Activated CD8-positive, alpha-beta memory T cell treated with anti-CD3 and anti-CD28 coated beads, Interleukin-2, amount 50 U/mL, for 4 hours (primary cell): ENCODE data around the gene SRXN1.

Experiments
- DNase-seq: peaks from one replicate; pipeline ENCODE4 v3.0.0-alpha.2; 2020

The SRXN1 gene

GRCh38 chr20:634148-634925 lies 18.7 kb downstream of the SRXN1 start:
- no peak for DNase-seq

GRCh38 chr20:631101-631500 lies 21.9 kb downstream of the SRXN1 start:
- DNase-seq: no peak

GRCh38 chr20:626579-626978 lies 26.4 kb downstream of the SRXN1 start:
- DNase-seq: no peak

- DNase-seq: no peak
These were observed 27.6 kb downstream of the SRXN1 start for GRCh38 chr20:625360-625932.

GRCh38 chr20:623704-624103 lies 29.3 kb downstream of the SRXN1 start:
- DNase-seq: no peak

GRCh38 chr20:623021-623420 lies 30.0 kb downstream of the SRXN1 start:
- DNase-seq: no peak

DNA sequence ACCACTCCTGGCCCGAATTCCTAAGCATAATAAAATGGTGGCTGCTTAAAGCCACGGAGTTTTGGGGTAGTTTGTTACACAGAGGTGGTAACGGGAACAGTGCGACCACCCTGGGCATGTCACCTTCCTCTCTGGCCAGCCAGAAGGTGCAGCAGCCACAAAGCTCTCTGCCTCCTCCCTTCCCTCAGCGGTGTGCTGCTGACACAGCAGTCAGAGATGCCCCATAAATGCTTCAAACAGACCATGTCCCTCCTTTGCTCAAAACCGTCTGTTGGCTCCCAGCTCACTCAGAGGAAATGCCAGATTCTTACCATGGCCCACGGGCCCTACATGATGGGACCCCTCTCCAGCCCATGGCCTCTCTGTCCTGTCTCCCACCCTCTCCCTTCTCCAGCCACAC lies 30.8 kb downstream of the SRXN1 start:
- DNase-seq: no peak

GRCh38 chr20:621125-621756 lies 31.8 kb downstream of the SRXN1 start:
- no peak for DNase-seq

DNA sequence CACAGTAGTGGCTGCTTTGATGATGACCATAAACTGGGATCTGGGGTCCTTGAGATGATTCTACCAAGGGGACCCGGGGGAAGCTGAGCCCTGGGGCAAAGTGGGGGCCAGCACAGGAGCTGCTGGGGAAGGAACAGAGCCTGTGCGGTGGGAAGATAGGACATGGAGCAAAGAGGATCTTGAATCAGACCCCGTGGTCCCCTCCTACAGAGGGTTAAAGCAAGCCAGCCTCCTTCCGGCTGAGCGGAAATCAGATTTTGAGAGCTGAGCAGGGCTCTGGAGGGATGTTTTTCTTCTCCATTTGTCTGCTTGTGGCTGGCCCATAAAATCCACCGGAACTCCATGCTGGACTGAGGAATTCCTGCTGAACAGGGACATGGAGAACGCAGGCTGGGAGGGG lies 32.8 kb downstream of the SRXN1 start:
- DNase-seq: no peak

DNA sequence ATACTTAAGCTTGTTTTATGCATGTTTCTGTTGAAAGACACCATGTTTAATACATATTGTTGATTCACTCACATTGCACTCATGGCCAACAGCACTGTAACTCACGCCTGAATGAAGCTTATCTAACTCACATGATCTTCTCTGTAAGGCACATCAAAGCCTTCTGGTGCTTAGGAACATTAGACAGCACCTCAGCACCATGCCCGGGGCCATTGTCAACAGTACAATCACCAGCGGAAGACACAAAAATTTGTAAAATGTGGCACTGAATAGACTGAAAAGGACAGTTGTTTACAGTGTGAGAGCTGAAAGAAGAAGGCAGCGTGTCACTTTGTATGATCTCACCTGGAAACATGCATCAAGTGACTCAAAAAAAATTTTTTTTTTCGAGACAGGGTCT lies 34.0 kb downstream of the SRXN1 start:
- DNase-seq: no peak

- DNase-seq: no peak
These were observed 34.9 kb downstream of the SRXN1 start for GRCh38 chr20:617934-618690.

GRCh38 chr20:615514-615913 lies 37.5 kb downstream of the SRXN1 start:
- no peak for DNase-seq

DNA sequence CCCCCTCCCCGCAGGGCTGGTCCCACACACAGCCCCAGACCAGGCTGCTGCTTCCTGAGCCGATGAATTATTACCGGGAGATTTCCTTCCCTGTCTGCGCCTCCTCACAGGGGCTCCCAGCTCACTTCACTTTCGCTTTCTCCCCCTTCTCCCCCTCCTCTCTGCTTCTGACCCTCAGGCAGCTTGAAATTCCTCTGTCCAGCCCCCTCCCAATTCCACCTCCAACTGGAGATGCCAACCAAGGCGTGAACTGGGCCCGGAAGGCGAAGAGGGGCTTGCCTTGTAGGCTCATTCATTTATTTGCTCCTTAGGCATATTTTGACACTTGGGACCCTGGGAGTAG lies 41.2 kb downstream of the SRXN1 start:
- DNase-seq: no peak

- DNase-seq: no peak
These were observed 41.8 kb downstream of the SRXN1 start for GRCh38 chr20:611047-611842.

- no peak for DNase-seq
These were observed 42.6 kb downstream of the SRXN1 start, which contains the start of gene TCF15 for GRCh38 chr20:610130-611046. TSS of gene TCF15 (minus strand) at chr20:610309. CDS start at chr20:610237, 72 bp downstream.

- DNase-seq: no peak
These were observed 43.5 kb downstream of the SRXN1 start for GRCh38 chr20:609371-609964.

- DNase-seq: no peak
These were observed 44.0 kb downstream of the SRXN1 start for GRCh38 chr20:608970-609369.

GRCh38 chr20:607476-607875 lies 45.5 kb downstream of the SRXN1 start:
- no peak for DNase-seq

DNA sequence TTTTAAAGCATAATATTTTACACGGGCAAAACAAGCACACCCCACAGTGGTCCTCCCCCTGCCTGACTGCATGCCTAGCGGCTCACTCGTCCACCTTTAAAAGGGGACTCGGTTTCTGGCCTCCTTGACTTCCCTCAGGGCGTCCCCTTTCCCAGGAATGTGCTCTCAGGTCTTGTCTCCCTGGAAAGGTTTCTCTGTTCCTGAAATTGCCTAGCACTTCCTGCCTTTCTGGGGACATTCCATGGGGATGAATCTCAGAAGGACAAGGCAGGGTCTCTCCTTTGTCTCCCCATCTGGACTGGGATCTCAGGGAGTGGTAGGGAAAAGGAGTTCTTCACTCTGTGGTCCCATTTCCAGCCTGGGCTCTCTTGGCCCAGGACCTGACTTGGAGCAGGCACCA lies 47.8 kb downstream of the SRXN1 start:
- no peak for DNase-seq

- DNase-seq: no peak
These were observed 49.8 kb downstream of the SRXN1 start for GRCh38 chr20:603116-603640.
